Mucosa of descending colon (tissue), 3 donors: ENCODE measurements around the gene BHLHE23. TPM values are rescaled to one million over a fixed set of nuclear protein-coding genes. Genes with fewer than 3 reads are reported as not detected.

ENCODE experiments used
- ATAC-seq: fragments of 200-7000 bp; cut with Tn5 transposase; one replicate; pipeline ENCODE4 v1.9.1; 2020; ENCODE audit warnings: mild to moderate bottlenecking, moderate library complexity
- DNase-seq, 3 donors: peaks; one replicate each; pipeline ENCODE4 v3.0.0-alpha.2; 2020
- H3K36me3 ChIP-seq: fragments of 200-600 bp; one replicate; pipeline ENCODE4 v1.8.0; 2021; ENCODE audit warnings: low read depth, mild to moderate bottlenecking
- H3K4me1 ChIP-seq: fragments of 200-600 bp; one replicate; pipeline ENCODE4 v1.8.0; 2021; ENCODE audit warnings: low read depth, mild to moderate bottlenecking
- H3K4me3 ChIP-seq: fragments of 200-600 bp; one replicate; pipeline ENCODE4 v1.8.0; 2021; ENCODE audit warnings: mild to moderate bottlenecking
- H3K9me3 ChIP-seq: fragments of 200-600 bp; one replicate; pipeline ENCODE4 v1.8.0; 2021; ENCODE audit warnings: mild to moderate bottlenecking
- intact Hi-C, 2 donors: fragments of 100-400 bp; cut with DNase I in 1 of 2; cut with micrococcal nuclease in 1 of 2; formaldehyde crosslinking; loops; one replicate each; pipeline versions ENCODE4 v1.11.0 to v1.11.1; 2022; cut with DNase I, micrococcal nuclease
- total RNA-seq, 3 donors: library from RNA; stranded (reverse); fragmentation: NEBNext Ultra II Directional in 2 of 3; extraction: Animal tissue kit (Norgen Biotek cat#: 25700) in 2 of 3; gene quantifications; one replicate each; pipeline versions ENCODE4 v1.2.1 to v1.2.4, GENCODE V29; 2021 to 2023
- TF ChIP-seq, protein P1 (sequence below): fragments of 200-600 bp; IDR thresholded peaks from one replicate; pipeline ENCODE4 v1.8.0; 2022; ENCODE audit warnings: antibody characterized with exemption, mild to moderate bottlenecking
- donor health status: DM: no; HTN: no; CAD: no; lungs with moderate emphysema.
- donor health status: DM: no; HTN: no; CAD: no.
- donor health status: DM: no; HTN: yes; CAD: no.

BHLHE23 gene
- total RNA-seq, 3 donors from 2014 or later: not detected

DNA sequence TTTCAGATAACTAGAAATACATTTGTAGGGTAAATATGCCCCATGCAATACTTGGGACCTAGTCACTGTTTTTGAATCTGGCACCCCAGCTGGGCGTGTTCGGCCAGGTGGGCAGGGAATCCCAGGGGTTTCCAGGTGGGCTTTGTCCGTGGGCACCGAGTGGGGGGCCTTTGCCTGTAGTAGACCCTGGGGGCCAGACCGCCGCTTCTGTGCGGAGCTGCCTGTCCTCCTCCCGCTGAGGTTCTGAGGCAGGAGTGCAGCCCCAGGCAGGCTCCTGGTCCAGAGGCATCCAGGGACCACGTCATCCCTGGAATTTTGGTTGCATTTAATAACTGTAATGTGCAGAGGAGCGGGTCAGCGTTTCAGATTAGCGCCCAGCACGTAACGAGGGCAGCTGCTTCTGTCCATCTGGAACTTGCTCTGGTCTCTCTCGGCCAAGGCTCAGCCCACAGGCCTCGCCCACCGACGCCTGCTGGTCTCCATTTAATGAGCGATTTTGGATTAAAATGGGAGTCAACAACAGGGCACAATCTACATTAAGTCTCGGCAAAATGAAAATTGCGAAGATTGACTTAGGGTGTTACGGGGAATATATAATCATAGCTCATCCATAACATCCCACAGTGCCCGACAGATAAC, 12.8 kb downstream of the BHLHE23 start:
- ATAC-seq: no peak
- DNase-seq: no peak
- no peak overlapping the region for H3K4me3 ChIP-seq
- H3K9me3 ChIP-seq: no peaks in the 10 kb centered on the region
- intact Hi-C loops: no loop called here
- TF ChIP-seq, protein P1, sequence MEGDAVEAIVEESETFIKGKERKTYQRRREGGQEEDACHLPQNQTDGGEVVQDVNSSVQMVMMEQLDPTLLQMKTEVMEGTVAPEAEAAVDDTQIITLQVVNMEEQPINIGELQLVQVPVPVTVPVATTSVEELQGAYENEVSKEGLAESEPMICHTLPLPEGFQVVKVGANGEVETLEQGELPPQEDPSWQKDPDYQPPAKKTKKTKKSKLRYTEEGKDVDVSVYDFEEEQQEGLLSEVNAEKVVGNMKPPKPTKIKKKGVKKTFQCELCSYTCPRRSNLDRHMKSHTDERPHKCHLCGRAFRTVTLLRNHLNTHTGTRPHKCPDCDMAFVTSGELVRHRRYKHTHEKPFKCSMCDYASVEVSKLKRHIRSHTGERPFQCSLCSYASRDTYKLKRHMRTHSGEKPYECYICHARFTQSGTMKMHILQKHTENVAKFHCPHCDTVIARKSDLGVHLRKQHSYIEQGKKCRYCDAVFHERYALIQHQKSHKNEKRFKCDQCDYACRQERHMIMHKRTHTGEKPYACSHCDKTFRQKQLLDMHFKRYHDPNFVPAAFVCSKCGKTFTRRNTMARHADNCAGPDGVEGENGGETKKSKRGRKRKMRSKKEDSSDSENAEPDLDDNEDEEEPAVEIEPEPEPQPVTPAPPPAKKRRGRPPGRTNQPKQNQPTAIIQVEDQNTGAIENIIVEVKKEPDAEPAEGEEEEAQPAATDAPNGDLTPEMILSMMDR: no peak
- H3K36me3 ChIP-seq: no peaks in the 10 kb centered on the region
- H3K4me1 ChIP-seq: no peaks in the 10 kb centered on the region

DNA sequence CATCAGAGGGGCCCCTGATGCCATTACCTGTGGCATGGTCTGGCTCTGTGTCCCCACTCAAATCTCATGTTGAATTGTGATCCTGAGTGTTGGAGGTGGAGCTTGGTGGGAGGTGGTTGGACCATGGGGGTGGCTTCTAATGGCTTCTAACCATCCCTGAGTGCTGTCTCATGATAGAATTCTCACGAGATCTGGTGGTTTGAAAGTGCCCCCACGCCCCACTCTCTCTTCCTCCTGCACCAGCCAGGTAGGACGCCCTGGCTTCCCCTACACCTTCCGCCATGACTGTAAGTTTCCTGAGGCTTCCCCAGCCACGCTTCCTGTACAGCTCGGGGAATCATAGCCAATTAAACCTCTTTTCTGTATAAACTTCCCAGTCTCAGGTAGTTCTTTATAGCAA, 14.9 kb downstream of the BHLHE23 start:
- Histone ChIP-seq H3K9me3 (no peaks in the 10 kb centered on the region), H3K4me3 (no peak overlapping the region), H3K4me1 (no peaks in the 10 kb centered on the region), H3K36me3 (no peaks in the 10 kb centered on the region)
- TF ChIP-seq, protein P1: no peak
- ATAC-seq (no peak), DNase-seq (no peak)
- intact Hi-C loops: no loop called here

DNA sequence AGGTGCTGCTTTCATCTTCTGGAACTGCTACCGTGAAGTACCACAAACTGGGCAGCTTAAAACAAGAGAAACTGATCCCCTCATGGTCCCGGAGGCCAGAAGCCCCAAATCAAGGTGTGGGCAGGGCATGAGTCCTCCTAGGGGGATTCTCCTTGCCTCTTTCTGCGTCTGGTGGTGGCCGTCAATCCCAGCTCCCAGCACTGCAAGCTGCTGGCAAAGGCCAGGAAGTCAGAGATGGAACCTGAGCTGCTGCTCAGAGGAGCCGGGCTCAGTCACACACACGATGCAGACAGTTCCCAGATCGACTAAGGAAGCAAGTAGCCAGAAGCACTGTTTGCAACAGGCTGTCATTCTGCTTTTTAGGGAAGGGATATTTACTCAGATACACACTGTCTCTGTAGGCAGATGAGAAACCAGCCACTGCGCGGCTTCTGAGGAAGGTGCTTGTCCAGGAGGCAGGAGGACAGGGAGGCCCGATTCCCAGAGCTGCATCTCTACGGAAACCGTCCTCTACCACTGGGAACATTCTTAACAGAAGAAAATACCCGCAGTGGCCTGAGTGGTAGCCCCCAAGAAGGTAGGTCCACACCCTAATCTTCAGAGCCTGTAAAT, 15.5 kb downstream of the BHLHE23 start:
- H3K9me3 ChIP-seq: no peaks in the 10 kb centered on the region
- DNase-seq (no peak), ATAC-seq (no peak)
- no peaks in the 10 kb centered on the region for H3K4me1 ChIP-seq
- intact Hi-C loops: no loop called here
- TF ChIP-seq, protein P1: no peak
- H3K4me3 ChIP-seq: no peak overlapping the region
- H3K36me3 ChIP-seq: no peaks in the 10 kb centered on the region

DNA sequence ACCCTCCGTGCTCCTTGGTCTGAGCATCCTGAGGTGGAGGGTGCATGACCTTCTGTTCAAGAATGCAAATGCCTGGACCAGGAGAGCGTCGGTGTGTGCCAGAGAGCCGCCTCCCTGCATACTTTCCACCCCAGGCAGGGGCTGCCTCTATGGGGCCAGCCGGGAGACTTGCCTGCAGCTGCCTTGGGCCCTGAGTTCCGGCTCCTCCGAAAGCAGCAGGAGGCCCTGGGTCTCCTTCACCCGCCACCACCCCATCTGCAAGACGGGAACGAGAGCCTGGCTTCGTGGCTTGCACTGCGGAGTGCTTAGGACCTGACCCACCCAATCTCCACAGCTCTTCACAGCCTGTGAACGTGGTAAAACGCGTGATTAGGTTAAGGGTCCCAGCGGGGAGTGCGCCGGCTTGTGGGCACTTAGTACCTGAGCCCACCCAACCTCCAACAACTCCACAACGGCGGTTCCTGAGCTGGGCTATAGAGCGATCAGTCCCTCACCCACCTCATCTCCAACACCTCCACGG, 16.4 kb downstream of the BHLHE23 start:
- intact Hi-C loops: no loop called here
- ATAC-seq (no peak), DNase-seq (no peak)
- Histone ChIP-seq H3K9me3 (no peaks in the 10 kb centered on the region), H3K36me3 (no peaks in the 10 kb centered on the region), H3K4me1 (no peaks in the 10 kb centered on the region), H3K4me3 (no peak overlapping the region)
- TF ChIP-seq, protein P1: no peak

DNA sequence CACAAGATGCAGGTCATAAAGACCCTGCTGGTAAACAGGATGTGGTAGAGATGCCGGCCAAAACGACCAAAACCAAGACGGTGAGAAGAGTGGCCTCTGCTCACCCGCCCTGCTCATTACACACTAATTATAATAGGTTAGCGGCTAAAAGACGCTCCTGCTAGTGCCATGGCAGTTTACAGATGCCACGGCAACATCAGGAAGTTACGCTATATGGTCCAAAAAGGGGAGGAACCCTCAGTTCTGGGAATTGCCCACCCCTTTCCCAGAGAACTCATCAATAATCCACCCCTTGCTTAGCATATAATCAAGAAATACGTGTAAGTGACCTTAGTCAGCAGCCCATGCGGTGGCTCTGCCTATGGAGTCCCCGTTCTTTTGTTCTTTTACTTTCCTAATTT, 17.6 kb downstream of the BHLHE23 start:
- DNase-seq (no peak), ATAC-seq (no peak)
- no peak overlapping the region for H3K4me3 ChIP-seq
- TF ChIP-seq, protein P1: no peak
- no peaks in the 10 kb centered on the region for H3K4me1 ChIP-seq
- intact Hi-C loops: no loop called here
- H3K36me3 ChIP-seq: no peaks in the 10 kb centered on the region
- no peaks in the 10 kb centered on the region for H3K9me3 ChIP-seq
